WTC11 (cell line): ENCODE measurements around the gene USP20. TPM values are rescaled to one million over a fixed set of nuclear protein-coding genes. Genes with fewer than 3 reads are reported as not detected.

Source experiments
- ATAC-seq: fragments of 200-7000 bp; cut with Tn5 transposase; 2 replicates; pipeline ENCODE4 v1.10.0; 2021; ENCODE audit warnings: mild to moderate bottlenecking, moderate library complexity
- CTCF ChIA-PET: fragments of 300-600 bp; sonication (Branson Sonifier 250); formaldehyde crosslinking; loops from one replicate; lab custom pipeline; 2021; ENCODE audit warnings: antibody characterized with exemption; lab: Charles Lee
- POLR2A ChIA-PET: fragments of 350-600 bp; sonication (Branson Sonifier 250); formaldehyde crosslinking; loops from one replicate; lab custom pipeline; 2021; ENCODE audit warnings: antibody characterized with exemption; lab: Charles Lee
- DNase-seq: peaks from one replicate; pipeline ENCODE4 v3.0.0; 2021; ENCODE audit warnings: low spot score
- H3K27ac Mint-ChIP-seq: 2 replicates; pipeline ENCODE4 v1.8.0; 2021; ENCODE audit warnings: mixed read lengths
- H3K27me3 Mint-ChIP-seq: 2 replicates; pipeline ENCODE4 v1.8.0; 2021; ENCODE audit warnings: low read depth, mild to moderate bottlenecking, moderate library complexity, mixed read lengths
- H3K36me3 Mint-ChIP-seq: 2 replicates; pipeline ENCODE4 v1.8.0; 2021; ENCODE audit warnings: mixed read lengths
- H3K4me1 Mint-ChIP-seq: 2 replicates; pipeline ENCODE4 v1.8.0; 2022; ENCODE audit warnings: mixed read lengths
- H3K4me3 Mint-ChIP-seq: 2 replicates; pipeline ENCODE4 v1.8.0; 2021; ENCODE audit warnings: mild to moderate bottlenecking, moderate library complexity, mixed read lengths
- H3K9me3 Mint-ChIP-seq: 2 replicates; pipeline ENCODE4 v1.8.0; 2021; ENCODE audit warnings: mixed read lengths
- AFF4 ChIP-seq: sonication (generic); formaldehyde crosslinking; IDR thresholded peaks from 2 replicates; pipeline ENCODE4 v1.8.1; 2023; ENCODE audit warnings: mild to moderate bottlenecking, missing genetic modification reagents, borderline replicate concordance
- EMX1 ChIP-seq: fragments of 250-450 bp; sonication (Bioruptor Pico); IDR thresholded peaks from 2 replicates; pipeline ENCODE4 v1.8.0; 2021; ENCODE audit warnings: mild to moderate bottlenecking
- ETV6 ChIP-seq: sonication (generic); formaldehyde crosslinking; IDR thresholded peaks from 2 replicates; pipeline ENCODE4 v1.8.1; 2022; ENCODE audit warnings: mild to moderate bottlenecking, missing genetic modification reagents
- FOXP4 ChIP-seq: sonication (generic); formaldehyde crosslinking; IDR thresholded peaks from 2 replicates; pipeline ENCODE4 v1.8.0; 2022; ENCODE audit warnings: mild to moderate bottlenecking, missing genetic modification reagents
- GABPB1 ChIP-seq: sonication (generic); formaldehyde crosslinking; IDR thresholded peaks from 2 replicates; pipeline ENCODE4 v1.8.1; 2023; ENCODE audit warnings: mild to moderate bottlenecking, missing genetic modification reagents
- GTF2I ChIP-seq: fragments of 250-450 bp; sonication (Bioruptor Pico); conservative IDR thresholded peaks from 2 replicates; pipeline ENCODE4 v1.4.0; 2021; ENCODE audit warnings: mild to moderate bottlenecking
- JAZF1 ChIP-seq: fragments of 250-450 bp; sonication (Bioruptor Pico); IDR thresholded peaks from 2 replicates; pipeline ENCODE4 v1.9.0; 2021; ENCODE audit warnings: moderate library complexity, mild to moderate bottlenecking, inconsistent platforms
- NFATC4 ChIP-seq: fragments of 250-450 bp; sonication (Bioruptor Pico); IDR thresholded peaks from 2 replicates; pipeline ENCODE4 v1.9.0; 2021; ENCODE audit warnings: mild to moderate bottlenecking
- NR1H2 ChIP-seq: sonication (generic); formaldehyde crosslinking; IDR thresholded peaks from 2 replicates; pipeline ENCODE4 v1.9.0; 2021; ENCODE audit warnings: mild to moderate bottlenecking, moderate library complexity, missing genetic modification reagents
- PREB ChIP-seq: sonication (generic); formaldehyde crosslinking; IDR thresholded peaks from 2 replicates; pipeline ENCODE4 v1.8.1; 2022; ENCODE audit warnings: mild to moderate bottlenecking, missing genetic modification reagents, moderate library complexity, borderline replicate concordance
- RORB ChIP-seq: fragments of 250-450 bp; sonication (Bioruptor Pico); IDR thresholded peaks from 2 replicates; pipeline ENCODE4 v1.9.0; 2021; ENCODE audit warnings: mild to moderate bottlenecking
- SMAD4 ChIP-seq: sonication (generic); formaldehyde crosslinking; IDR thresholded peaks from 2 replicates; pipeline ENCODE4 v1.8.0; 2022; ENCODE audit warnings: mild to moderate bottlenecking, missing genetic modification reagents
- TEAD1 ChIP-seq: sonication (generic); formaldehyde crosslinking; IDR thresholded peaks from 2 replicates; pipeline ENCODE4 v1.8.0; 2022; ENCODE audit warnings: mild to moderate bottlenecking, missing genetic modification reagents
- TP53 ChIP-seq: sonication (generic); formaldehyde crosslinking; IDR thresholded peaks from 2 replicates; pipeline ENCODE4 v1.8.1; 2023; ENCODE audit warnings: mild to moderate bottlenecking, missing genetic modification reagents
- ZNF396 ChIP-seq: fragments of 250-450 bp; sonication (Bioruptor Pico); IDR thresholded peaks from 2 replicates; pipeline ENCODE4 v1.8.0; 2021; ENCODE audit warnings: mild to moderate bottlenecking, moderate library complexity, borderline replicate concordance
- ZNF671 ChIP-seq: fragments of 250-450 bp; sonication (Bioruptor Pico); IDR thresholded peaks from 2 replicates; pipeline ENCODE4 v1.8.0; 2021; ENCODE audit warnings: mild to moderate bottlenecking
- total RNA-seq: library from RNA; stranded (reverse); gene quantifications from 3 replicates; pipeline ENCODE4 v1.2.3, GENCODE V29; 2021

Gene USP20
- total RNA-seq, 1 experiment from 2014 or later: 29.3 TPM

- ChIA-PET CTCF (interaction anchor here (0.6 kb wide), 1 partner anchor 429 kb away, joined by 3 read pairs; no protein-coding TSS in a partner anchor), POLR2A (no interaction called here)
- Mint-ChIP-seq H3K36me3 (no peaks in the 10 kb centered on the region), H3K27ac (no peak overlapping the region; the same call in 1 of the 2 replicates), H3K4me1 (peaks cover 57% of the 10 kb centered on the region), H3K4me3 (no peak overlapping the region), H3K27me3 (no peaks in the 10 kb centered on the region), H3K9me3 (no peaks in the 10 kb centered on the region)
- no peak for ATAC-seq
- no peak for DNase-seq
- TF ChIP-seq EMX1 (CRISPR knock-in tag) (no peak), GTF2I (no peak), RORB (no peak), ZNF396 (no peak), TEAD1 (no peak)
- TF ChIP-seq, all 79 proteins: peak for 0
Measured at GRCh38 chr9:129840034-129840433, 4.8 kb downstream of the USP20 start.

GRCh38 chr9:129841071-129841470 is 5.8 kb downstream of the USP20 start:
- TF ChIP-seq GABPB1 (CRISPR knock-in tag) (no peak), NFATC4 (no peak), ZNF671 (CRISPR knock-in tag) (no peak), AFF4 (no peak), TP53 (no peak), FOXP4 (CRISPR knock-in tag) (no peak), PREB (CRISPR knock-in tag) (no peak)
- Mint-ChIP-seq H3K36me3 (no peaks in the 10 kb centered on the region), H3K9me3 (no peaks in the 10 kb centered on the region), H3K27me3 (no peaks in the 10 kb centered on the region), H3K4me1 (peaks cover 53% of the 10 kb centered on the region), H3K27ac (no peak overlapping the region), H3K4me3 (no peak overlapping the region)
- ATAC-seq: no peak
- DNase-seq: no peak
- CTCF ChIA-PET: interaction anchor here (0.8 kb wide), 1 partner anchor 114 kb away, joined by 3 read pairs; no protein-coding TSS in a partner anchor
- POLR2A ChIA-PET: no interaction called here

GRCh38 chr9:129845373-129845772 is 10.1 kb downstream of the USP20 start:
- ATAC-seq: no peak
- TF ChIP-seq NR1H2 (CRISPR knock-in tag) (no peak), SMAD4 (no peak), JAZF1 (CRISPR knock-in tag) (no peak), GTF2I (no peak), ETV6 (CRISPR knock-in tag) (no peak), PREB (CRISPR knock-in tag) (no peak), NFATC4 (no peak)
- peaks cover 12% of the 10 kb centered on the region for H3K4me1 Mint-ChIP-seq
- POLR2A ChIA-PET: no interaction called here
- no peak for DNase-seq
- H3K27ac Mint-ChIP-seq: no peak overlapping the region
- H3K4me3 Mint-ChIP-seq: no peak overlapping the region
- no peaks in the 10 kb centered on the region for H3K27me3 Mint-ChIP-seq
- CTCF ChIA-PET: no interaction called here
- no peaks in the 10 kb centered on the region for H3K36me3 Mint-ChIP-seq
- no peaks in the 10 kb centered on the region for H3K9me3 Mint-ChIP-seq
